ACC112 (cell line): Measurements from ENCODE around the gene NR2E3.

Source experiments
- H2AFZ ChIP-seq: fragments of 200-600 bp; sonication (generic); one replicate; pipeline ENCODE4 v1.6.0; 2017; ENCODE audit warnings: antibody characterized with exemption, low read length; ENCODE audit not compliant: unreplicated experiment
- H3K27ac ChIP-seq: fragments of 200-600 bp; sonication (generic); 2 replicates; pipeline ENCODE4 v1.5.1; 2014; ENCODE audit warnings: low read depth, mild to moderate bottlenecking, antibody characterized with exemption, low read length, moderate library complexity
- H3K27me3 ChIP-seq: fragments of 200-600 bp; sonication (generic); 2 replicates; pipeline ENCODE4 v1.6.1; 2014; ENCODE audit warnings: mild to moderate bottlenecking, antibody characterized with exemption, low read length, moderate library complexity, mixed read lengths; ENCODE audit not compliant: insufficient read depth
- H3K36me3 ChIP-seq: fragments of 200-600 bp; sonication (generic); 2 replicates; pipeline ENCODE4 v1.6.1; 2016; ENCODE audit warnings: mild to moderate bottlenecking, antibody characterized with exemption, low read length, moderate library complexity, mixed read lengths; ENCODE audit not compliant: insufficient read depth
- H3K4me1 ChIP-seq: fragments of 200-600 bp; sonication (generic); one replicate; pipeline ENCODE4 v1.6.1; 2016; ENCODE audit warnings: low read length, mixed read lengths; ENCODE audit not compliant: insufficient read depth, unreplicated experiment, control insufficient read depth
- H3K4me3 ChIP-seq: fragments of 200-600 bp; sonication (generic); 2 replicates; pipeline ENCODE4 v1.5.1; 2014; ENCODE audit warnings: mild to moderate bottlenecking, low read depth, low read length
- H3K79me2 ChIP-seq: fragments of 200-600 bp; sonication (generic); one replicate; pipeline ENCODE4 v1.6.0; 2016; ENCODE audit warnings: low read length; ENCODE audit not compliant: control insufficient read depth, unreplicated experiment, insufficient read depth

Gene NR2E3

GRCh38 chr15:71807125-71807629, 3.2 kb upstream of the NR2E3 start:
- peaks cover 18% of the 10 kb centered on the region for H3K4me1 ChIP-seq
- H3K36me3 ChIP-seq = no peaks in the 10 kb centered on the region
- no peaks in the 10 kb centered on the region for H3K79me2 ChIP-seq
- no peaks in the 10 kb centered on the region for H3K27me3 ChIP-seq
- H3K27ac ChIP-seq = no peak overlapping the region
- H3K4me3 ChIP-seq = no peak overlapping the region
- no peak overlapping the region for H2AFZ ChIP-seq

- Histone ChIP-seq H3K4me3 (no peak overlapping the region), H2AFZ (no peak overlapping the region), H3K27me3 (no peaks in the 10 kb centered on the region), H3K27ac (no peak overlapping the region), H3K4me1 (peaks cover 18% of the 10 kb centered on the region), H3K79me2 (no peaks in the 10 kb centered on the region), H3K36me3 (no peaks in the 10 kb centered on the region)
Measured at GRCh38 chr15:71807691-71808091, 2.7 kb upstream of the NR2E3 start.

GRCh38 chr15:71808311-71809020, 1.9 kb upstream of the NR2E3 start:
- no peak overlapping the region for H3K4me3 ChIP-seq
- H3K27ac ChIP-seq = no peak overlapping the region
- peaks cover 18% of the 10 kb centered on the region for H3K4me1 ChIP-seq
- no peaks in the 10 kb centered on the region for H3K27me3 ChIP-seq
- H3K79me2 ChIP-seq = no peaks in the 10 kb centered on the region
- no peaks in the 10 kb centered on the region for H3K36me3 ChIP-seq
- no peak overlapping the region for H2AFZ ChIP-seq

DNA sequence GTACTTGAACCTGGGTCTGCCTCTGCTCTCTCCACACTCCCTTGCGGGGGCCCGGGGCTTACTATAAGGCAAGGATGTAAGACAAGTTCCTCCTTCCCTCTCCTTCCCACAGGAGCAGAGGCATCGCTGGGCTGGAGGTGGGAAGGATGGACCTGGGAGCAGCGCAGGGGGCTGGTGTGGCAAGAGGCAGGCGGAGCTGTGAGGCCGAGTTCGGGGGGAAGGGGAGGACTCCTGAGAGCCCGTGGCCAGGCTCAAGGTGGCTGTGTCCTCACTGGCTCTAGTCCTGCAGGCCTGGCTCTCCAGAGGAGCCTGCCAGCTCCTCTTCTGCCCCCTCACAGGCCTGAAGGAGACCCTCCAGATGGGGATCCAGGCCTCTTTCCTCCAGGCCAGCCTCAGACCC, 1.0 kb upstream of the NR2E3 start:
- Histone ChIP-seq H3K79me2 (no peaks in the 10 kb centered on the region), H3K27ac (no peak overlapping the region), H2AFZ (no peak overlapping the region), H3K4me3 (no peak overlapping the region), H3K36me3 (no peaks in the 10 kb centered on the region), H3K4me1 (peaks cover 18% of the 10 kb centered on the region), H3K27me3 (no peaks in the 10 kb centered on the region)

- no peaks in the 10 kb centered on the region for H3K36me3 ChIP-seq
- H2AFZ ChIP-seq = no peak overlapping the region
- H3K4me3 ChIP-seq = no peak overlapping the region
- peaks cover 17% of the 10 kb centered on the region for H3K4me1 ChIP-seq
- no peaks in the 10 kb centered on the region for H3K27me3 ChIP-seq
- no peaks in the 10 kb centered on the region for H3K79me2 ChIP-seq
- H3K27ac ChIP-seq = no peak overlapping the region
Measured at GRCh38 chr15:71811036-71811736, 832 bp downstream of the NR2E3 start.

GRCh38 chr15:71811752-71812735, 1.7 kb downstream of the NR2E3 start:
- no peaks in the 10 kb centered on the region for H3K36me3 ChIP-seq

GRCh38 chr15:71812966-71813722, 2.8 kb downstream of the NR2E3 start:
- Histone ChIP-seq H3K27me3 (no peaks in the 10 kb centered on the region), H3K36me3 (no peaks in the 10 kb centered on the region), H3K4me3 (no peak overlapping the region), H2AFZ (no peak overlapping the region), H3K27ac (no peak overlapping the region), H3K79me2 (no peaks in the 10 kb centered on the region), H3K4me1 (no peaks in the 10 kb centered on the region)

More at GRCh38 chr15:71811752-71812735, 1.7 kb downstream of the NR2E3 start:
- Histone ChIP-seq H3K27me3 (no peaks in the 10 kb centered on the region), H3K4me1 (peaks cover 8% of the 10 kb centered on the region), H3K79me2 (no peaks in the 10 kb centered on the region), H2AFZ (no peak overlapping the region), H3K4me3 (no peak overlapping the region), H3K27ac (no peak overlapping the region)

- Histone ChIP-seq H3K4me3 (no peak overlapping the region), H3K4me1 (no peaks in the 10 kb centered on the region), H2AFZ (no peak overlapping the region), H3K36me3 (no peaks in the 10 kb centered on the region), H3K27ac (no peak overlapping the region), H3K27me3 (no peaks in the 10 kb centered on the region), H3K79me2 (no peaks in the 10 kb centered on the region)
Measured at GRCh38 chr15:71813723-71814470, 3.5 kb downstream of the NR2E3 start.

DNA sequence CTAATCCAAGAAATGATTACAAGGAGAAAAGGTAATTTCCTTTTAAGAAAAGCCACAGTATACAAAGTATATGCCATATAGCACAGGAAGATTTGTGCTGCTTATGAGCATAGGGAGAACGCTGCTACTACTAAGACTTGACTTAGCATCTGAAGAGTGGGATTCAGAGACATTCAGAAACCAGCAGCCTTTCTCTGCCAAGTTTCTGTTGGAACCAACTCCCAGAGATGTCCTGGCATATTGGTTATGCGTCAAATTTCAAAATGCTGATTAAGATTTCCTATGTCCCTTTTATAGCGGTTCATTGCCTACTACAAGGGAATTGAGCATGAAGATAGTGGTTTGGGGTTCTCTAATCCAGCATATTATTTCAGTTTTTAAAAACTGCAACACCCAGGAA, 4.9 kb downstream of the NR2E3 start:
- H2AFZ ChIP-seq = no peak overlapping the region
- no peak overlapping the region for H3K27ac ChIP-seq
- no peaks in the 10 kb centered on the region for H3K79me2 ChIP-seq
- H3K4me1 ChIP-seq = no peaks in the 10 kb centered on the region
- H3K27me3 ChIP-seq = no peaks in the 10 kb centered on the region
- H3K4me3 ChIP-seq = no peak overlapping the region
- peaks cover 7% of the 10 kb centered on the region; the same call in 1 of the 2 replicates for H3K36me3 ChIP-seq
